T1000 (cell line): ENCODE measurements around the gene PRKCE.
"Not testable (repeated sequence)": the region's sequence is repeated elsewhere in the genome, so short reads cannot be mapped to it uniquely, and the experiment has no call there.

Experiments used
- DNase-seq: peaks from one replicate; lab custom pipeline; 2025; ENCODE audit warnings: mixed read lengths; lab: John Stamatoyannopoulos, UW

The PRKCE gene

DNA sequence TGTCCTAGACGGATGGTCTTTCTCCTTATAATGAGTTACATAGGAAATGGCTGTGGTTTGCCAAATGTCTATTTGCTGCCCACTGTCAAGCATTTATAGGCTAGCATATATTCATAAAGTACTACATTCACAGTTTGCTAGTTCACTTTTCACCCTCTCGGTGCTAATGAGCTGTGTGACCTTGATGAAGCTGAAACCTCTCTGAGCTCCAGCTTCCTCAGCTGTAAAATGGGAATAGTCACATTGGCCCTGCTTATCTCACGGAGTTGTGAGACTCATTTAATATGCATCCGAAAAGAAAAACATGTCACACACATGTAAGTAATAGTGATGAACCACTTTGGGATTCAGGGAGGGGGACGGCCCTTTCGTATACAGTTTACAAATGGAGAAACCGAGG, 17.0 kb downstream of the PRKCE start:
- no peak for DNase-seq

DNA sequence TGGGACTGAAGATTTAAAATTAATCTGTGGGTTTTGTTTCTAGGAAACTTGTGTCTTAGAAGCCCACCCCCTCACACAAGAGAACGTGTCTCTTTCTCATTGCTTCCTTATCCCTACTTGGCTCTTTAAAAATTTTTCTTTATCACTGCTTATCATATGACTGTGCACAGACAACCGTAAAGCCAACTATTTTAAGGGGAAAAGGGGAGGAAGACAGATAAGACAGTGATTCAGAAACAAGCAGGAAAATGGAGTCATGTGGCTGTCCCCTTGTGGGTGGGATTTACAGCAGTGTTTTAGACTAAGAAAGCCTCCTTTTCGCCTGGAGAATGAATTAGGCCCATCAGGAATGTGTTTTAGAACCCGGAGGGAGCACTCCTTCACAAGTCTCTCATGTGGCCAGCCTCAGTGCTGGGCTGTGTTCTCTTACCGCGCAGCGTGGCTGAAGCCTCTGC, 17.6 kb downstream of the PRKCE start:
- no peak for DNase-seq

DNA sequence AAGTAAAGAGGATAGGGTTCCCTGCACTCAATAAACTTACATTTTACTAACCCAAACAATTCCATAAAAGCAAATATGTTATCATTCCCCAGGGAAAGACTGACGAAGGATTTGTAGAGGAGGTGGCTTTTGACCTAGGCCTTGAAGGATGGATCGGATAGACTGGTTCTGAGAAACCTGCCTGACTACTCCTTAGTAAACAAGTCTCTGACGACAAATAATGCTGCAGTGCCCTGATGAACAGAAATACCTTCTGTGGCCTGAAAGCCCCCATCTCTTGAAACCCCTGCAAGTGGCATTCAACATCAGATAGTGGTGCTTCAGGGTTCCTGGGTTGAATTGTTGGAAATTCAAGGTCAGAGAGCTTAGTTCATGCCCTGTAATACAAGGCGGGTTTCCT, 19.2 kb downstream of the PRKCE start:
- DNase-seq: no peak

DNA sequence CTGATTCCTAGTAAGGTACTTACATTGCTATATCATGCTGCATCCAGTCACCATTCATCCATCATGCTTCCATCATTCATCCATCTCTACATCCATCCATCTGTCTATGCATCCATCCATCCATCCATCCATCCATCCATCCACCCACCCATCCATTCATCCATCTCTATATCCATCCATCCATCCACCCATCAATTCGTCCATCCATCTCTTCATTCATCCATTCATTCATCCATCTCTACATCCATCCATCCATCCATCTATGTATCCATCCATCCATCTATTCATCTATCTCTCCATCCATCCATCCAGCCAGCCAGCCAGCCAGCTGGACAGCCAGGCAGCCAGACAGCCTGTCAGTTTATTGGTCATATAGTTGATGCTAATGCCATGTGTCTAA, 20.7 kb downstream of the PRKCE start:
- no peak for DNase-seq

DNA sequence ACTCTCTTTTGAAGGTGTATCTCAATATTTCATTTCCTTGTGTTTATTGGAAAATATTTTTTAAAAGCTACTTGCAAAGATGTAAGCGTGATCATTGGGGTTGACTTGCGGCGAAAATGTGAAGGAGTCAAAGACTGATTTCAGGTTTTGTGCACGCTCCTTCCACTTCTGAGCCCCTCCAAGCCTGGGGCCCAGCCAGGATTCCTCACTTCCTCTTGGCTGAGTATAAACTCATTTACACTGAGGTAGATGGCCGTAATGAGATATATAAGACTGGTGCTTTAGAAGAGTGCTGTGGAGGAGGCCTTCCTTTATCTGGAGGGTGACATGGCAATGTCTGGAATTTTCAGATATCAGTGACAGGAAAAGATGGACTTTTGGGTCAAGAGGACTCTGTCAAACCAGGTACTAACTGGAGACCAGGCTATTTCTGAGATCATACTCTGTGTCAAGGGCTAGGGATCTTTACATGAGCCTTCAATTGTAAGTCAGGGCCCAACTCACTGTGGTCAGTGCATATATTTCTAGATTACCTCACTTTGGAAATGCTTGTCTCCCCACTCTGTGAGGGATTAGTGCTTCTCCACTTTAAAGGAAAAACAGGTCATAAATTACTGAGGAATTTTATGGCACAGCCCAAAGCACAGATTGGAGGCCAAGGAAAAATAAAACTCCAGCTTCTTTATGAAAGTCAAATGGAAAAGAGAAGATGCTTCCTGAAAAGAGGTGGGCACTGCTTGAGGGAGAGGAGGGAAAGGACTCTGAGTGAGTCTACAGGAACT, 22.8 kb downstream of the PRKCE start:
- no peak for DNase-seq

DNA sequence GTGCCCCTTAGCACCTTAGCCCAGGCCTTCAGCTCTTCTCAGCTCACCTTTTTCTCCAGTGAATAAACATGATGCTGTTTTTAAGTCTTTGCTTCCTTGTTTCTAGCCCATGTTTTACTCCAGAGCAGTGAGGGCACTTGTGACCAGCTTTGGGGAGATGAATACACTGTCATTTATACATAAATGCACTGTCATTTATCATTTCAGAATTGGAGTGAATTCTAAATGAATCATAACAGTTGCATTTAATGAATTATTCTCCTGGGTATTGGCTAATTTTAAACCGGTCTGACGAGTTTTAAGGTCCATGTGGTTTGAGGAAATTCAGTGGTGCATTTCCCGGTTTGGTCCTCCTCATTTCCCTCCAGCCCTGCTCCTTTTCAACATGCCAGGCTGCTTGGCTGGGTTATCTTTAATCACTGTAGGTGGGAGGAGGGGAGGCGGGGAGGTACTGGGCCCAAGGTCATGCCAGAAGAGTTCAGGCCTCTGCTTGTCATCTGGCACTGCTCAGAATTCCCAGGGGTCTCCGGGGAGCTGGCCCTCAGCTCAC, 23.9 kb downstream of the PRKCE start:
- DNase-seq: no peak

DNA sequence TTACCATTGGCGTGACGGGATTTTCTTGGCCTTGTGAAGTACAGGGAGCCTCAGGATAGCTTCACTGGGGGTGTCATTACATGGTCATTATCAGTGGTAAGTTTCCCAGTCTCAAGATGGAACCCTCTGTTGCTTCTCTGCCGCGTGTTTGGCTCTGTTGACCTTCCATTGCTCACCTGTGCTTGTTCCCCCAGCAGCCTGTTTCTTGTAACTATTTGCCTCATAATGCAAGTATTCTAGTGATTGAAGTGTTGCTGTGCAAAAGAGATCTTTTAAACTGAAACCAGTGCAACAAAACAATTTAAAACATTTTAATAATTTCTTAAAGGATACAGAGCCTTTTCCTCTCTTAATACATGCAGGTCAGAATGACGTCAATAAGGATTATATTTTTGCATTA, 24.6 kb downstream of the PRKCE start:
- no peak for DNase-seq

DNA sequence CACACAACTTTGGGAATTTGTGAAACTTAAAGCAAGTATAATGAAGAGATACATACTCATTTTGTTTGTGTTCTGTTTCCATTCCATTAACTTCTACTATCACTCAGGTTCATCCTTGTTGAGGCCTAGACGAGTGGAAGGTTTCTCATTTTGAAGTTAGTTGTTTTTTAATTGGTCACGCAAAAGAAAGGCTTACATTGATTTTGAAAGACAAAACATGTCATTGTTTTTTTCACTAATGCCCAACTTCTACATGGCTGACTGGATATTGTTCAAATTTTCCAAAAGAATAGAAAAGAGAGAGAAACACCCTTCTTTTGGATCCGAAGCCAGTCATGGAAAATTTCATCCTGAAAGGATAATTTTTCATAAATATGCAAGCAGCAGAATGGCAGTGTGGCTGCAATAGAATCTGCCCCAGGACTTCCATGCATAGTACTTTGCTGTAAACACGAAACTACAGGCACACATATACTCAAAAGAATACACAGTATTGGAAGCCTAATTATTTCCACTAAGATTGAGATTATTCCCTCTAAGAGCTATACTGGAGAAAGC, 27.4 kb downstream of the PRKCE start:
- no peak for DNase-seq

DNA sequence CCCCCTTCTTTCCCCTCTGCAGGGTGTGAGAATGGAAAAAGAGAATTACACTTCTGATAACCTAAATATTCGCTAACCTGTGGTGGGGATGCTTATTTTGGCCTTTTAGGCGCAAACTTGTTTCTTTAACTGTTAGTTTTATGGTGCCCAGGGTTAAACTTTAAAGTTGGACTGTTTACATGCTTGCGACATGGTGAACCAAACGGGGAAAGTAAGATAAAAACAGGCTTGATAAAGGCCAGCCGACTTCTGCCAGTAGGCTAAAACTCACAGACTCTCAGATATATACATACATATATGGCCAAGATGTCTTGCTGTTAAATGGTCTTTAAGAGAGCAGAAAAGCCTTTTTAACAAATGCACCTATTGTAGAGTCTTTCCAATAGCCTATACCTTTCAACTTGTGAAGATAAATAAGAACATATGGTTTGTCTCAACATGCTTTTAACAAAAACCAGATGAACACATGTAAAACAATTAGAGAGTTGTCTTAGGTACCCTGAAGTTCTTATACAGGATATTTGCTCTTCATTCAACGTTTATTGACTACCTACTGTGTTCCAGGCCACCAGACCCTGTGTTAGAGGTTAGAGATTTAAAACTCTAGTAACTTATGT, 29.0 kb downstream of the PRKCE start:
- no peak for DNase-seq

DNA sequence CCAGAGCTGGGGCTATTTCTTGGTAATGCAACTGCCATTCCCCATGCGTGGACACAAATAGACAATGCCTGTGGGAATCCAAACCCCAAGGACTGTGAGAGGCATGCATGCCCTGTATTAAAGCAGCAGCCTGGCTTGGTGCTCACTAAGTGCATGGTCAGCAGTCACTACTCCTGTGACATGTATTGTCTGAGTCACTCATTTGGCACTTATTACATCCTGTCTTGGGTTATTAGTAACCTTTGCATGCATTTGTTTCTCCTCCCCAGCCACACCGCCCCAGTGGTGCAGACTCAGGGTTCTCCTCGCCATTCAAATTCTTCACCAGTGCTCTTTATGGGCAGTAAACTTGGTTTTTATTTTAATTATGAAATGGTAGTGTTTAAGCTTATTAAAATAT, 30.2 kb downstream of the PRKCE start:
- DNase-seq: peak; percentile 37

DNA sequence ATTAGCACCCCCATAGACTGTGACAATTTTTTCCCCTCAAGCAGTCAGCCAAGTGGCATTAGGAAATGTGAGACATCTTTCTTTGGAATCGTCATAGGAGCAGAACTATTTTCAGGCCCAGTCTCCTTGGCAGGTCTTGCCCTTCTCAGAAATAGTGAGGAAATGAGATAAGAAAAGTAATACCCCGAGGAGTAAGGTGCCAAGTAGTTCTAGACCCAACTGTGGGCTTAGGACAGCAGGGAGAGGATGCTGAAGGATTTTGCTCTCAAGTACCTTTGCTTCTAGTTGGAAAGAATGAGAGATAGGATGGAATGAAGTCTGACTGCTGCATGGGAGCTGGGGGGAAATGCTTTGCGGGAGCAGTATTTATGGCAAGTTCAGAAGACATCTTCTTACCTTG, 31.8 kb downstream of the PRKCE start:
- no peak for DNase-seq

DNA sequence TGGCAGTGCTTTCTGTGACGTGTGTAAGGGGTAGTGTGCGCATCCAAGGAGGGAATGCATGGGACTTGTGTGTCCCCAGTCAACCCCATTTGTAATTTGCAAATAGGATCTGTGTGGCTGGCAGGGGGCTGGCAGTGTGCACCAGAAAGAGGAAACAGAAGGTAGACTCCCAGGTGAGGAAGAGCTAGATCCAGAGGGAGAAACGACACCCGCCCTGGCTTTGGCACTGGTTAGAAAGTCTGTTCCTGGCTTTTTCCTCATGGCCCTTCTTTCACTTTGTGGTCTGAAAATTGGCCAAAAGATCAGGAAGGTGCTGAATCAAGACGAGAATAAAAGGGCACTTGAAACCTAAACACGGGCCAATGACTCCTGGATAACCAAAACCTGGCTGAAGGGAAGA, 33.3 kb downstream of the PRKCE start:
- no peak for DNase-seq

DNA sequence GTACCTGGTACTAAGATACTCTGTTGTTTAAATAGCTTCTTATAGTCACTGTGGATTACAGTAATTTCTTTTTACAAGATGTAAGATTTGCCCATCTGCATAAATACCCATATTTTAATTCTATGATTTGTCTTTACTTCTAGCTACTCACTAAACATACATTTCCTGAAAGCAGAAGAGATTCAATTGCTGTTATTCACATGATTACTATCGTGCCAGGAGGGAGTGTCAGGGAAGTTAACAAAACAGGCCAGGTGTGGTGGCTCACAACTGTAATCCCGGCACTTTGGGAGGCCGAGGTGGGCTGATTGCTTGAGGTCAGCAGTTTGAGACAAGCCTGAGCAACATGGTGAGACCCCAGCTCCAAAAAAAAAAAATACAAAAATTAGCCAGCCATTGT, 33.8 kb downstream of the PRKCE start:
- DNase-seq: no peak

DNA sequence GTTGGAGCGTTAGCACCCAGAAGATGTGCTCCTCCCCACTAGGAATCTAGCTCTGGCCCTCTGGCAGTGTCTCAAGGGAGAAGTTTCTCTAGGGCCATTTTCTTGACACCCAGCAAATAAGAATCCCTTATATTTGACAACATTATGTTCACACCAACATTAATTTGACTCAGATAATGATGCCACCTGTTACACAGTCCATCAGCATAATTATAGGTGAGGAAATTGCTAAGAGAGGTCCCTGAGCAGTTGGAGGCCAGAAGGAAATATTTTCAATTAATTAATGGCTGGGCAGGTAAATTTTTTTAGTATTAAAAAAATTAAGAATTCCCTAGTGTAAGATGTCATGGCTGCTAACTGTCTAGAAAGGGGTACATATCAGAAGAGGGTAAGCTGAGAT, 36.5 kb downstream of the PRKCE start:
- DNase-seq: no peak

DNA sequence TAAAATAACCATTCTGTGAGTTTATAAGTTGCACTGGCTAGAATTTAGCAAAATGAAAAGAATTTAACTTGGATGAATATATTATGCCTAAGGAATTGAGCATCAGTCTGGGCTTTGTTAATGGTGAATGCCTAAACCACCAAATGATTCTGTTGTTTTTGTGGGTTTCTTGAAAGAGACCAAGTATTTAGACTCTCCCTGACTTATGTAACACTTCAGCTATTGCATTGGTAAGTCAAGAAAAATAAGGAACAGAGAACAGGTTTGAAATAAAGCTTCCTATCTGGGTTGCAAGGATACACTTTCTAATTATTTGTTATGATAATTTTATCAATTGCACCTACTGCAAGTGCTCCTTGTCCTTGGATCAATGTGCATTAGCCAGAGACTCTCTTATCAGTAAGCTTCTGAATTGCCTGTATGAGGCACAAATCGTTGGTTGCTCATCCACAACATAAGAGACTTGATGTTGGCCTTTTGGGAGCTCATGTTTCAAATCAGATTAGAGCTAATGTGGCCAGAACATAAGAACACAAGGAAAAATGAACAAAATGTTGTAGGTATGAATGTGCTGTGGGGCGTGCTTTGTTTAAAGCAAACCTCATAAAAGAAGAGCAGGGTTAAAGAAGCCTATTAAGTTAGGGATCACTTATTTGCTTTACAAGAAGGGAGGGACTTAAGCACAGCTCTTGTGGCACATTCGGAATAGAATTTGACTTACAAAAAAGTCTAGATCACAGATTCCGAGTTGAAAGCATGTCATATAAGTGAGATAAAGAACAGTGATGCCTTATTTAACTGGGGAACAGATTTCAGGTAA, 37.2 kb downstream of the PRKCE start:
- DNase-seq: no peak

DNA sequence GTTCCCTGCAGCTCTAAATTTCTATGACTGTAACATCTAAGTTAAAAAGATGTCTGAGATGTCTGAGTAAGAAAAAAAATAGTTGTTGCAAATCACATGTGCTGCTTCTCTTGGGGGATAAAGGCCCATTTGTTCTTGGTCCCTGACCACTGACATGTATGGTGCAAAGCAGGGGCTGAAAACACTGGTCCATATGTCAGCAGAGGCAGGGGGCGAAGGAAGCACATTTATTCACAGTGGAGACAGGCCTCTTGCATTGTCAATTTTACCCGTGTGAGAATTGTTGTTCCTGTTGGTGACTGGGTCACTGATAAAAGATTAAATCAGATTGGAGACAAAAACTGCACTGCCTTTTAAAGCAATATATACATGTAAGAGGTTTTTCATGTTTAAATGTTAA, 38.8 kb downstream of the PRKCE start:
- DNase-seq: no peak

DNA sequence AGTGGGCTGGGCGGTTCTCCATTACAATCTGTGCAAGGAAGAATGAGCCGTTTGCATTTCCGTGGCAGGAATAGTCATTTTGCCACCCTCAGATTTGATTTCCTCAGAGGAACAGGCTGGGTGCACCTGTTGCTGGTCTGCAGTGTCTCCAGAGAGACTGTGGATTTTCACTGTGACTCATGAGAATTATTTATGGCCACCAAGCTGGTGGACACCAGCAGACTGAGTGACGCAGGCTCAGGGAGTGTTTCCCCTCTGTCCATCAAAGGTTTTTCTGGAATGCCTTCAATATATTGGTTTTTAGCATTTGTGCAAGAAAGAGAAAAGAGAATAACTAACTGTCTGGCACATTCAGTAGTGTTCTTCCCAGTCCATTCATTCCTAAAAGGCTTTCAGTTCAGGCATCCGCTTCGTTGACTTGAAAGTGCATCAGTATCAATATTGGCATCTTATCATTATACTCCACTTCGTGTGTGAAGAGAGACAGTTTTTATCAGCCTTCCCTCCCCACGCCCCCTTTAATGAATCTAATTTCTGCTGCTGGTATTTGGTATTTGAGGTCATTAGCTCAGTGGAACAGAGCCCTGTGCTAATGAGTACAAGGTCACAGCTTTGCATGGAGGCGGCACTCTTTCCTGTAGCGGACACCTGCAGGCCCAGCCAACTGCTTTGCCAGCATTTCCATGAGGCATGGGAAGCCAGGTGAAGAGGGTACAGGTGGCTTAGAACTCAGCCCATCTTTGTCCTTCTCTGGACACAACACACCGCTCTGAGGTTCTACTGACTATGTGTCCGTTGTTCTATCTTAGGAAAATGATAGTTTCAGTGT, 39.9 kb downstream of the PRKCE start:
- no peak for DNase-seq

DNA sequence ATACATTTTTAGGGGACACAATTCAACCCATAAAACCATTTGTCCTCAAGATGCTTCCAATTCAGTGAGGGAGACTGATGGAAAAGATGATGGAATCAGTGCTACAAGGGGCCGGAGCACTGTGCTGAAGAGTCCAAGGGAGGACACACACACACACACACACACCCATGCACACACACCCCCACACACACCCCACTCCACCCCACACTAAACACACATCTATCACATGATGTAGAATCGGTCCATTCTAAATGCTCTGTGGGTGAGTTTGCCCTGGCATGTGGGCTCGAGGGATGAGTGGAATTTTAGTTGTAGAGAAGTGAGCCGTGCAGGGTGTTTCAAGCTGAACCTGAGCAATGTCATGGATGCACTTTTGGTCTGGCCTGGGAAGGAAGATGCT, 41.1 kb downstream of the PRKCE start:
- DNase-seq: no peak

DNA sequence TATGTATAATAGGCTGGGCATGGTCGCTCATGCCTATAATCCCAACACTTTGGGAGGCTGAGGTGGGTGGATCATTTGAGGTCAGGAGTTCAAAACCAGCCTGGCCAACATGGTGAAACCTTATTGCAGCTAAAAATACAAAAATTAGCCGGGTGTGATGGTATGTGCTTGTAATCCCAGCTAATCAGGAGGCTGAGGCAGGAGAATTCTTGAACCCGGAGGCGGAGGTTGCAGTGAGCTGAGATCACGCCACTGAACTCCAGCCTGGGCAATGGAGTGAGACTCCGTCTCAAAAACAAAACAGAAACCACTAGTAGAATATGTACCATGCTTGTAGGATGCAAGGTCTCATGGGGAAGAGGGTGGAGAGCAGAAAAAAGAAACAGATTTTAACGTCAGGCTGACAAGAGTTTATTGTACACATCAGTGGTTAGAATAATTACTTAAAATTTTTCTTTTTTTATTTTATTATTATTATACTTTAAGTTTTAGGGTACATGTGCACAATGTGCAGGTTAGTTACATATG, 44.1 kb downstream of the PRKCE start:
- DNase-seq: not testable (repeated sequence)

DNA sequence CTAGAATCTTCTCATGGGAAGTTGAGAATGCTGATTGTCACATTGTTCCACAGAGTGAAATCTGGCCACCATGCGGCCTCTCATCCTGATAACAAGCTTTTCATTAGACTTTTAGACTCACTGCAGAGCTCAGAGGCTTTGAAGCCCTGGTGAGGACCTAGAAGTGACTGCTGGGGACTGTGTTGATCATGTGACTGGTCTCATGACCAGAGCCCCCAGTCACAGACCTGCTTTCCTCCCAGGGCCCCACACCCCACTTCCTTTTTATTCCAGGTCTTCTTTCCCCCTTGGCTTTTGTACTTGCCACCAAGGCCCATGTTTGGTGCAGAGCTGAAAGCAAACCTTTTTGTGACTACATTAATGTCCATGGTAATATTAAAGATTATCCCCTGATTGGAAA, 45.2 kb downstream of the PRKCE start:
- no peak for DNase-seq

DNA sequence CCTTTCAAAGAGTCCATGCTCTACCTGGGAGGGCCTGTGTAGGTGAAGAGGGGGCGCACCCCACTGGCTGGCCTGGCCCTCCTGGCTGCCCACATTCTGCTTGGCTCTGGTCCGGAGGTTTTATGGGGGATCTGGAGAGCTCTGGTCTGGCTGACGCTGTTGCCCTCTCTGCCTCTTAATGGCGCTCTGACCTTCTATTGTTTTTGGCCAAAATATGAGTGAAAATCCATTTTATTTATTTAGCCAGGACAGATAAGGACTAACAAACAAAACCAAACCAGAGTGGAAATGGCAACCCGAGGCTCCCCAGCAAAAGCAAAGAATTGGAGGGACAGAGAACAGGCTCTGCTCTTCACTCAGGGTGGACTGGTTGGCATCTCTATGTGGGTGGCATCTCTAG, 45.7 kb downstream of the PRKCE start:
- no peak for DNase-seq
